Stimulated activated CD4-positive, alpha-beta T cell treated with anti-CD3 and anti-CD28 coated beads, Interleukin-1b, Interleukin-23, amount 100 ng/mL, for 24 hours (primary cell): ENCODE data around the gene JUN.
"Not testable (repeated sequence)": the region's sequence is repeated elsewhere in the genome, so short reads cannot be mapped to it uniquely, and the experiment has no call there.

Experiments used
- DNase-seq, 4 experiments: peaks; one replicate each; pipeline ENCODE4 v3.0.0-alpha.2; 2020; ENCODE audit warnings: low read depth in 4 of 4, low spot score in 1 of 4

The JUN gene

GRCh38 chr1:58809325-58810010 is 25.6 kb upstream of the JUN start:
- DNase-seq, result no peak

- no peak for DNase-seq
Observed at GRCh38 chr1:58808077-58808476, 24.2 kb upstream of the JUN start.

GRCh38 chr1:58805716-58806571 is 22.1 kb upstream of the JUN start:
- DNase-seq, result no peak

DNA sequence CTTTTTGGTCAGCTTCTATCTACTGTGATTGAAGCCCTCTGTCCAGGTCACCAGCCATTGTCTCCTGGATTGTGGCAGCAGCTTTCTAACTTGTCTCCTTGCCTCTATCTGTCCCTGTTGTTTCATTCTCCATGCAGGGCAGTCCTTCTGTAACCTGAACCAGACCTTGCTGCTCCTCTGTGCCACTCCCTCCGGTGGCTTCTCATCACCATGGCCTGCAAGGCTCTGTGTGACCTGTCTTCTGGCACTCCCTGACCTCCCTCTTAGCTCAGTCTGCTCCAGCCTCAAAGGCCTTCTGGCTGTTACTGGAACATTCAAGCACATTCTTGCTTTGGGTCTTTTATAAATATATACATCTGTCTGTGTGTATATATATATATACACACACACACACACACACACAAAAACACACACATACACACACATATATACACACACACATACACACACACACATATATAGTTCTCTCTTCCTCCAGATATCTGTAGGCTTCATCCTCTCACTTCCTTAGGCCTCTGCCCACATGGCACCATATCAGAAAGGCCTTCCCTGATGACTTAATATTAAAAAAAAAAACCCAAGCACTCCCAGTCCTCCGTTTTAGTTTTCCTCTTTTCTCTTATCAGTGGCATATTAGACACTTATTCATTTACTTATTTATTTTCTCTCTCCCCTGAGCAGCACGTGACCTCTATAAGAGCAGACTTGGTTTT is 21.2 kb upstream of the JUN start:
- DNase-seq, result no peak

GRCh38 chr1:58803858-58804257 is 20.0 kb upstream of the JUN start:
- no peak for DNase-seq

- no peak for DNase-seq
Observed at GRCh38 chr1:58802640-58803399, 19.0 kb upstream of the JUN start.

- not testable (repeated sequence) for DNase-seq
Observed at GRCh38 chr1:58801286-58801685, 17.4 kb upstream of the JUN start.

GRCh38 chr1:58799650-58800049 is 15.8 kb upstream of the JUN start:
- DNase-seq, result no peak

DNA sequence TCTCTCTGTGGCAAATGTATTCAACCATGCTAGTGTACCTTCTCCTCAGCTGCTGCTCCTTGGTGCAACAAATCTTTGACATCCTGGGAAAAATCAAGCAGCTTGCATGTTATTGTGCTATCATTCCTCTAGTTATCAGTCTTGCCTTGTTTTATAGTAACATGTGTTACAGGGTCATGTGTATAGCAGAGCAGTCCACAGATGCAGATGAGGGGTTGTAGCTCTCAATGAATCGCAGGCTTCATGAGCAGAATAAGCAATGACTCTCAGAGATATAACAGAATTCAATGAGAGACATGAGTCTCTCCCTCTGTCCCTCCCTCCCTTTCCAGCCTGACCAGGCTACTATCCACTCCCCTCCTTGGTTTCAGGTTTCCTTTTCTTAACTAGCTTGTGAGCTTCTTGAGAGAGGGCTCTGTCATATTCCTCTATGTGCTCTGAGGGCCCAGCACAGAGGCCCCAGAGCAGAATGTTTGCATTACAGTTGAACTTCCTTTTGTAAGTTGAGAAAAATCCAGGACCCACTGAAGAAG is 15.1 kb upstream of the JUN start:
- DNase-seq, result no peak

DNA sequence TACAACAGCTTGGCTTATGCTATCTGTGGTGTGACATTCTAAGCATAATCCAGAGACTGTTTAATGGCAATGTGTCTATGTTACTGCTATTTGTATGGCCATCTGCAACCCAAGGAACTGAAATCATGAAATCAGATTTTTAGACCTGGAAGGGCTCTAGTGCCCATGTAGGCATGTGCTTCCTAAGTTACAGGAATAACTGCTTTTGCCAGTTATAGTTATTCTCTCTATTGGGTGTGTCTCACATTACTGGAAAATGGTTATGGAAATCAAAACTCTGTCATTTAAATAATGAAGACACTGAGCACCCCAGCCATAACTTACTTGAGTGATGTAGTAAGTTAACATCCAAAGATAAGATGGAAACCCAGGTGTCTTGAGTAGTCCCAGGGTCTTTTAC is 12.6 kb upstream of the JUN start:
- DNase-seq, result no peak

DNA sequence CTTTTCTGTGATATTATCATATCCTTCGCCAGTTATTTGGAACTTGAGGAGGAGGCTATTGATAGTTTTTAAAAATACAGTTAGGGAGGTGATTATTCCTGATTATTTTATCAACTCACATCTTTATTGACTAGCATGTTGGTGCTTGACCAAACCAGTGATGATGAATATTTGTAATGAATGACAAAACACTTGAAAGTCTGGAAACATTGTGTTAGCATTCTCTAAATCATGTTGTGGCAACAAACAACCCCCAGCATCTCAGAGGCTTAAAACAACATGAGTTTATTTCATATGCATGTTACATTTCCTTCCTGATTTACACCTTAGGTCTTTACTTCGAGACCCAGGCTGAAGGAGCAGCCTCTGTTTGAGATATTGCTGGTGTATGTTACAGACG is 10.7 kb upstream of the JUN start:
- no peak for DNase-seq

DNA sequence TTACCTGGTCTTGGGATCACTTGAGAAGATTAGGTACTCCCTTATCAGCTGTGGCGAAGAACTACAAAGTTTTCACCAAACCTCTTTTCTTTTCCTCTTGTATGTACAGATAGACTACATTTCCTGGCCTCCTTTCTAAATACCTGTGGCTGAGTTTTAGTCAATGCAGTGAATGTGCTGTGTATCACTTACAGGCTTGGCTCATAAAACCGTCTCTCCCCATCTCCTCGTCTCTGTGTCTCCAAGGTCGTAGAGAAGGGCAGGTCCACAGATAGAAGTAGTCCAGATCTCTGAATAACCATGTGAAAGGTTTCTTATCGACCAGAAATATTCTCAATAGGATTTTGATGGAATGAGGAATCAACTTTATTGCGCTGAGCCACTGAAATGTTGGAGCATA is 9.0 kb upstream of the JUN start:
- no peak for DNase-seq

DNA sequence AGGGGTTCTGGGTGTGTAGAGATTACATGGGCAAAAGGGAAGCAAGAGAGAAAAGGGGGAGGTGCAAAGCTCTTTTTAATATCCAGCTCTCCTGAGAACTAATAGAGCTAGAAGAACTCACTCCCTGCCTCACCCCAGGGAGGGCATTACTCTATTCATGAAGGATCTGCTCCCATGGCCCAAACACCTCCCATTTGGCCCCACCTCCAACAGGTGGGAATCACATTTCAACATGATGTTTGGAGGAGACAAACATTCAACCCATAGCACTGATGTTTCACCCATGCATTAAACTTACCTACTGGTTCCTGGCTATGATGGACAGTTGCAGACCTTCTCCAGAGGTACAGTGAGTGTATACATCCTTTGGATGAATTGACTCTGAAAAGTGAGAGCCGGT is 7.3 kb upstream of the JUN start:
- DNase-seq, result no peak

DNA sequence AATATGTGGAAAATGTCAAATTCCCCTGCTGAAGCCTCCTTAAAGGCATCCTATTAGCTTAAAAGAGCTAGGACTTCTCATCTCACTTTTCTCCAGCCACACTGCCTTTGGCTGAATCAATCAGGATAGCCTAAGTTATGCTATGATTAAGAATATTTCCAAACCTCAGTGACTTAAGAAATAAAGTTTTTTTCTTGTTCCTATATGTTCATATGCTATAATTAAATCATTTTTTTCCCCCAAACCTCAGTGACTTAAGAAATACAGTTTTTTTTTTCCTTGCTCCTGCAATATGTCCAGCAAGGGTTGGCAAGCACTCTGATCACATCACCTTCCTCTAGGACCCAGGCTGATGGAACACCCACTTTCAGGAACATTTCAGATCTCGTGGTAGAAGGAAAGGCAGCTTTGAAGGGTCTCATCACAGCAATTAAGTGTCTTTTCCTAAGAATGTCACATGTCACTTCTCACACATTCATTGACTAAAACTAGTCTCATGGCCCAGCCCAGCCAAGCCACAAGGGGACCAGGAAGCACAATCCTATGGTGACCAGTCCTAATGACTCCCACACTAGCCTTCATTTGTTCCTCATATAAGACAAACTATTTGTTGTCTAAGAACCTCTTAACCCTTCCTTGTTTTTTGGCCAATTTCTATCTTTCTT is 6.3 kb upstream of the JUN start:
- no peak for DNase-seq

DNA sequence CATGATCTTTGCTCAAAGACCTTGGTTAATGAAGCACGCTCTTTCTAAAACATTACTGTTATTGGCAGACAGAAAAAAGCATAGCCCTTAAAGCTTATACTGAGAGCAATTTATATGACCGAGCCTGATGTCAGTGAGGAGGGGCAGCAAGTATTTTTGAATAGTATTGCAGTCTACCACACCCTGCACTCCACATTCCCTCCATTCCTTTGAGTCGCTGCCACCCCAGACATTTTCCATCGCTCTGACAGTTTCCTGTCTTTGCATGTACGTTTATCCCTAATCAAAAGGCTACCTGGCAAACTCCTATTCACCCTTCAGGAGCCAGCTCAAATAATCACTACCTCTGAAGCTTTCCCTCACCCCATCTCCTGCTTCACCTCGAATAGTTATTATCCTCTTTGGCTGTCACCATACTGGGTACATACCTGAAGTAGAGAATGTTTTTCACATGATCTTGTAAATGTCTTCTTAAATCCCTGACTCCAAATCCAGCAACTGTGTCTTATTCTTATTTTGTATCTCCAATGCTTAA is 5.5 kb upstream of the JUN start:
- DNase-seq, result no peak

DNA sequence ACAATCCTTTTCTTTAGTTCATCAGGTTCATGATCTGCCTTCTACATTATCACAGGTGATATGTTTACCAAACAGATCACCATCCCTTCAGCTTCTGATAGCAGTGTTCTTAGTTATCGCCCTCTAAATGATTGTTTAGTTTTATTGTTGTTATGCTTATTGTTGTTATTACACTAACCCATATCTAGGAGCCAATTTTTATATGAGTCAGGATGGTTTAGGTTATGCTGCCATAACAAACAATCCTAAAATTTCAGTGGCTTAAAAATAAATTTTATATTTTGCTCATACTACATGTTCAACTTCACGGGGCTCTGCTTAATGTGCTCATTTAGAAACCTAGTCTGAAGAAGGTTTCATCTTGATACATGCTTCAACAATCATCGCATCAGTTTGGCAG is 4.4 kb upstream of the JUN start:
- no peak for DNase-seq

- DNase-seq, result no peak
Observed at GRCh38 chr1:58786927-58787245, 3.0 kb upstream of the JUN start.

- DNase-seq, result no peak
Observed at GRCh38 chr1:58786184-58786926, 2.5 kb upstream of the JUN start.

GRCh38 chr1:58785442-58786058 is 1.7 kb upstream of the JUN start:
- DNase-seq, result peak in 1 of 4 experiments; percentile 3
